ENCODE results near the gene CCR6. TPM values are rescaled to one million over a fixed set of nuclear protein-coding genes. Genes with fewer than 3 reads are reported as not detected.
A peak's percentile ranks its signal among the peaks of the same experiment; 100 is the strongest.

The CCR6 gene
- total and polyA plus RNA-seq, 2 of the 13 experiments (the other 11 are each of a cell fraction or from before 2014, with no cell fraction given) = 4.5 to 8.7 TPM

- TF ChIP-seq LRRFIP1 (CRISPR knock-in tag; conservative IDR thresholded peaks at IDR 0.05) (no peak), SUZ12 (IDR thresholded peaks at IDR 0.05; ENCODE audit: low read depth, low read length) (no peak), KAT7 (CRISPR knock-in tag; IDR thresholded peaks at IDR 0.05; ENCODE audit: borderline replicate concordance) (0 out of 2 replicates have a peak, but pooled peaks have one; percentile 22), ZNF350 (CRISPR knock-in tag; IDR thresholded peaks at IDR 0.05; ENCODE audit: borderline replicate concordance, low read depth) (no peak), ZNF547 (CRISPR knock-in tag; IDR thresholded peaks at IDR 0.05) (no peak), USF2 (IDR thresholded peaks at IDR 0.05; ENCODE audit: low read depth, low read length) (no peak), USF2 (CRISPR knock-in tag; IDR thresholded peaks at IDR 0.05; ENCODE audit: borderline replicate concordance) (no peak; the same call in 1 of the 2 replicates), NFKBIZ (CRISPR knock-in tag; IDR thresholded peaks at IDR 0.05) (peak; percentile 85; the same call in 1 of the 2 replicates), JUN (CRISPR knock-in tag; IDR thresholded peaks at IDR 0.05) (no peak), ATF2 (CRISPR knock-in tag; IDR thresholded peaks at IDR 0.05) (0 out of 2 replicates have a peak, but pooled peaks have one; percentile 23), FOSL2 (CRISPR knock-in tag; IDR thresholded peaks at IDR 0.05) (peak; percentile 62), ZNF841 (CRISPR knock-in tag; IDR thresholded peaks at IDR 0.05; ENCODE audit: borderline replicate concordance) (no peak), ZNF598 (CRISPR knock-in tag; IDR thresholded peaks at IDR 0.05; ENCODE audit: borderline replicate concordance) (no peak), U2AF1 (optimal IDR thresholded peaks at IDR 0.05; ENCODE audit: low read depth, low read length) (no peak), SRY (CRISPR knock-in tag; IDR thresholded peaks at IDR 0.05) (no peak), MED13 (CRISPR knock-in tag; IDR thresholded peaks at IDR 0.05) (peak; percentile 57; the same call in 1 of the 2 replicates), ZNF451 (CRISPR knock-in tag; IDR thresholded peaks at IDR 0.05) (no peak), ZMYM2 (CRISPR knock-in tag; IDR thresholded peaks at IDR 0.05) (0 out of 2 replicates have a peak, but pooled peaks have one; percentile 65), CBX2 (IDR thresholded peaks at IDR 0.05; ENCODE audit: low read depth, low read length) (no peak), CBX2 (CRISPR knock-in tag; IDR thresholded peaks at IDR 0.05; ENCODE audit: low read depth) (no peak)
Measured at GRCh38 chr6:167122827-167123657, at the start of gene CCR6 (continued).

Measured in HepG2 (cell line).